Bronchial epithelial cell (primary cell): ENCODE data around the gene CNBP. TPM values are rescaled to one million over a fixed set of nuclear protein-coding genes. Genes with fewer than 3 reads are reported as not detected.
A peak's percentile ranks its signal among the peaks of the same experiment; 100 is the strongest.

Source experiments
- DNase-seq: peaks from one replicate; pipeline ENCODE4 v3.0.0-alpha.2; 2010; ENCODE audit warnings: low read depth
- FAIRE-seq: peaks from 2 replicates; lab custom pipeline; 2011; peaks lifted over from hg19 to GRCh38; lab: Jason Lieb, UNC
- H3K27me3 ChIP-seq: 2 replicates; pipeline ENCODE4 v1.5.1; 2011; ENCODE audit warnings: low read length; ENCODE audit not compliant: control insufficient read depth, insufficient read depth
- H3K36me3 ChIP-seq: 2 replicates; pipeline ENCODE4 v1.5.1; 2011; ENCODE audit warnings: low read length; ENCODE audit not compliant: control insufficient read depth, insufficient read depth
- H3K4me3 ChIP-seq: 2 replicates; pipeline ENCODE4 v1.5.1; 2011; ENCODE audit warnings: mild to moderate bottlenecking, low read depth, low read length, control low read depth
- total RNA-seq: library from RNA; depleted of rRNA; stranded (reverse); fragments of >200 nt; gene quantifications from 2 replicates; pipeline ENCODE4 v1.2.1, GENCODE V29; 2014
- TF ChIP-seq, protein P1 (sequence below): IDR thresholded peaks from 2 replicates; pipeline ENCODE4 v1.5.1; 2011; ENCODE audit warnings: mild to moderate bottlenecking, moderate library complexity, low read length, control low read depth, inconsistent platforms; ENCODE audit not compliant: insufficient read depth, severe bottlenecking

CNBP gene
- 371 and 535 TPM in 2 replicates for total RNA-seq

DNA sequence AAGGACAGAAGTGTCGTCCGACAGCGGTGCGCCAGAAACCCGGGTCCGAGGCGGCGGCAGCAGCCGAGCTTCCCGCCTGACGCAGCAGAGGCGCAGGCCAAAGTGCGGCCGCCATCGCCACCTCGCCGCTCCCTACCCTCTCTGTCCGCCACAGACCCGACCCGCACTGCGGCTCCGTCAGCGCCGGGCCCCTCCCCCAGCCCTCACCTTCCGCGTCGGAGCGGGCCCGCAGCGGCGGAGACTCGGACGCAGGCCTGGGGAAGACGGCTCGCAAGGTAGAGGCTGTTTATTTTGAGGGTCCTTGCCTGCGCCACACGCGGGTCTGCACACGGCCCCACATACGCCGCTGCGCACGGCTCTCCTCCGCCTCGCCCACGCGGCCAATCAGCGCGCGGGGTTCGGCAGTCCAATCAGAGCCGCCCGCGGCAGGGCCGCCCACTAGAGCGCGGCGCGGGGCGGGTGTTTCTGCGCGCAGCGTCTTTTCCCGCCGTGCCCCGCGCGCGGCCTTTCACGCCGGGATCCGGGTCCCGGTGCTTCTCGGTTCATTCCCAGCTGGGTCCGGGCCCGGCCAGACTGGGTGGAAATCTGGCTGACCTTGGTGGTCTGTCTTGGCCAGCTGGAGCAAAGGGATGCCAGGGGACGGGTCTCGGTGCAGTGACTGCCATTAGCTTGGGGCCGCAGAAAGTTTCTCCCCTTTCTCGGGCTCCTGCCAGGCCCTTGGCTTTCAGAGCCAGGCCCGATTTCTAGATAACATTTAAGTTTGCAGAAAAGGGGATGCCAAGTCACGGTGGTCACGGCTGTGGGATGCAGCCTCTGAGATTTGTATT is at the start of gene CNBP:
TSS of gene CNBP (minus strand) at position 328 of the 827 bp plus-strand sequence. CDS start 12,139 bp downstream, outside the sequence.
- H3K36me3 ChIP-seq, result peaks cover 2% of the 10 kb centered on the region
- FAIRE-seq, result no peak
- TF ChIP-seq, protein P1, sequence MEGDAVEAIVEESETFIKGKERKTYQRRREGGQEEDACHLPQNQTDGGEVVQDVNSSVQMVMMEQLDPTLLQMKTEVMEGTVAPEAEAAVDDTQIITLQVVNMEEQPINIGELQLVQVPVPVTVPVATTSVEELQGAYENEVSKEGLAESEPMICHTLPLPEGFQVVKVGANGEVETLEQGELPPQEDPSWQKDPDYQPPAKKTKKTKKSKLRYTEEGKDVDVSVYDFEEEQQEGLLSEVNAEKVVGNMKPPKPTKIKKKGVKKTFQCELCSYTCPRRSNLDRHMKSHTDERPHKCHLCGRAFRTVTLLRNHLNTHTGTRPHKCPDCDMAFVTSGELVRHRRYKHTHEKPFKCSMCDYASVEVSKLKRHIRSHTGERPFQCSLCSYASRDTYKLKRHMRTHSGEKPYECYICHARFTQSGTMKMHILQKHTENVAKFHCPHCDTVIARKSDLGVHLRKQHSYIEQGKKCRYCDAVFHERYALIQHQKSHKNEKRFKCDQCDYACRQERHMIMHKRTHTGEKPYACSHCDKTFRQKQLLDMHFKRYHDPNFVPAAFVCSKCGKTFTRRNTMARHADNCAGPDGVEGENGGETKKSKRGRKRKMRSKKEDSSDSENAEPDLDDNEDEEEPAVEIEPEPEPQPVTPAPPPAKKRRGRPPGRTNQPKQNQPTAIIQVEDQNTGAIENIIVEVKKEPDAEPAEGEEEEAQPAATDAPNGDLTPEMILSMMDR, result no peak
- H3K4me3 ChIP-seq, result peak within 1 kb of the TSS; percentile 100
- peak; percentile 81 for DNase-seq
- H3K27me3 ChIP-seq, result no peaks in the 10 kb centered on the region

GRCh38 chr3:129231331-129232119 is 47.8 kb upstream of the CNBP start:
- peak; percentile 70 for DNase-seq
- no peaks in the 10 kb centered on the region for H3K36me3 ChIP-seq
- FAIRE-seq, result no peak
- H3K4me3 ChIP-seq, result no peak overlapping the region
- H3K27me3 ChIP-seq, result no peaks in the 10 kb centered on the region
- TF ChIP-seq, protein P1, result no peak

- no peaks in the 10 kb centered on the region for H3K27me3 ChIP-seq
- H3K36me3 ChIP-seq, result no peaks in the 10 kb centered on the region
- TF ChIP-seq, protein P1, result no peak
- peak; percentile 96 for DNase-seq
- no peak overlapping the region for H3K4me3 ChIP-seq
- FAIRE-seq, result no peak
These were observed 46.8 kb upstream of the CNBP start for GRCh38 chr3:129230311-129231019.

- no peaks in the 10 kb centered on the region for H3K27me3 ChIP-seq
- peak; percentile 83 for DNase-seq
- H3K4me3 ChIP-seq, result no peak overlapping the region
- H3K36me3 ChIP-seq, result no peaks in the 10 kb centered on the region
- peak; percentile 73 for FAIRE-seq
- TF ChIP-seq, protein P1, result no peak
These were observed 45.3 kb upstream of the CNBP start for GRCh38 chr3:129228891-129229585.

DNA sequence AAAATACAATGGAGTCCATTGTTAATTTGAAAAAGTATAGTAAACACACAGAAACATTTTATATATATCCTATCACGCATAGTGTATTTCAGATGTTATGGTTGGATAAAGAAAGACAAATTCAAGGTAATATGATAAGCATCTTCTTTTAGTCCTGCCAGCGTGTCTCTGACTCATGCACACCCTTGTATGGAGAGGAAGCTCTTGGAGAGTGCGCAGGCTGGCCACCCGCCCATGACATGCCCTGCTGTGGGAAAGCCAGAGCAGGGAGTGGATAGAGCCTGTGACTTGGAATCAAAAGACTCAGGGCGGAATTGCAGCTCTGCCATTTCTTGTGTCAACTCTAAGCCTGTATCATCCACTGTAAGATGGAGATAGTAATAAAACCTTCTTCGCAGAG is 42.7 kb upstream of the CNBP start:
- TF ChIP-seq, protein P1, result no peak
- Histone ChIP-seq H3K27me3 (no peaks in the 10 kb centered on the region), H3K4me3 (no peak overlapping the region), H3K36me3 (no peaks in the 10 kb centered on the region)
- peak; percentile 86 for DNase-seq
- FAIRE-seq, result peak; percentile 18
